ENCODE results near the gene MID1.

Gene MID1

DNA sequence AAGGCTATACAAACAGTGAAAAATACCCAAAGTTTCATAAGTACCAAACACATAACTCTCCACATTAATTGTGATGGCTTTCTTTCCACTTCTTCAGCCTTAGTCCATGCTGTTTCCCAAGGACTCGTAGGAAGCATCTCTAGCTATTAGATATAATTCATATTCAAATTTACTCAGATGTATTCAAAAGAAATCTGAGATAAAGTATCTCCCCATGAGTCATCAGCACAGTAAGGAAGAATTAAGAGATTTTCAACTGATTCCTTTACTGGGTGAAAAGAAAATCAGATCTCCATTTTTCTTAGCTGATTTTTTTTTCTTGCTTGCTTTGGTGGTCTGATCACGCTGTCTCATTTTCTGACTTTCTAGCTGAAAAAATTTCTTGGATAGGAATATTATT is 71.7 kb downstream of the MID1 start:
- TF ChIP-seq, protein P1, sequence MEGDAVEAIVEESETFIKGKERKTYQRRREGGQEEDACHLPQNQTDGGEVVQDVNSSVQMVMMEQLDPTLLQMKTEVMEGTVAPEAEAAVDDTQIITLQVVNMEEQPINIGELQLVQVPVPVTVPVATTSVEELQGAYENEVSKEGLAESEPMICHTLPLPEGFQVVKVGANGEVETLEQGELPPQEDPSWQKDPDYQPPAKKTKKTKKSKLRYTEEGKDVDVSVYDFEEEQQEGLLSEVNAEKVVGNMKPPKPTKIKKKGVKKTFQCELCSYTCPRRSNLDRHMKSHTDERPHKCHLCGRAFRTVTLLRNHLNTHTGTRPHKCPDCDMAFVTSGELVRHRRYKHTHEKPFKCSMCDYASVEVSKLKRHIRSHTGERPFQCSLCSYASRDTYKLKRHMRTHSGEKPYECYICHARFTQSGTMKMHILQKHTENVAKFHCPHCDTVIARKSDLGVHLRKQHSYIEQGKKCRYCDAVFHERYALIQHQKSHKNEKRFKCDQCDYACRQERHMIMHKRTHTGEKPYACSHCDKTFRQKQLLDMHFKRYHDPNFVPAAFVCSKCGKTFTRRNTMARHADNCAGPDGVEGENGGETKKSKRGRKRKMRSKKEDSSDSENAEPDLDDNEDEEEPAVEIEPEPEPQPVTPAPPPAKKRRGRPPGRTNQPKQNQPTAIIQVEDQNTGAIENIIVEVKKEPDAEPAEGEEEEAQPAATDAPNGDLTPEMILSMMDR (IDR thresholded peaks at IDR 0.05; ENCODE audit: low read depth, low read length) = no peak
- no peak for TF ChIP-seq EZH2phosphoT487 (IDR thresholded peaks at IDR 0.05; ENCODE audit: low read depth)
- H3K27ac ChIP-seq (ENCODE audit: low read length) = no peak overlapping the region
- no peak overlapping the region for H3K9ac ChIP-seq (ENCODE audit: low read length)
- H3K36me3 ChIP-seq (replicated peaks; ENCODE audit: low read depth, low read length) = no peaks in the 10 kb centered on the region
- H3K4me2 ChIP-seq (ENCODE audit: low read length) = no peak overlapping the region
- H3K4me1 ChIP-seq (ENCODE audit: low read length) = no peaks in the 10 kb centered on the region
- no peak overlapping the region for H2AFZ ChIP-seq (ENCODE audit: low read depth, low read length)
- no peaks in the 10 kb centered on the region for H4K20me1 ChIP-seq (ENCODE audit: insufficient read depth, low read length)
- no peaks in the 10 kb centered on the region for H3K27me3 ChIP-seq (ENCODE audit: low read depth, low read length)
- no peaks in the 10 kb centered on the region for H3K9me3 ChIP-seq (ENCODE audit: insufficient read depth, low read length)
- no peaks in the 10 kb centered on the region for H3K79me2 ChIP-seq (ENCODE audit: low read length)
- no peak overlapping the region for H3K4me3 ChIP-seq (ENCODE audit: low read length)

DNA sequence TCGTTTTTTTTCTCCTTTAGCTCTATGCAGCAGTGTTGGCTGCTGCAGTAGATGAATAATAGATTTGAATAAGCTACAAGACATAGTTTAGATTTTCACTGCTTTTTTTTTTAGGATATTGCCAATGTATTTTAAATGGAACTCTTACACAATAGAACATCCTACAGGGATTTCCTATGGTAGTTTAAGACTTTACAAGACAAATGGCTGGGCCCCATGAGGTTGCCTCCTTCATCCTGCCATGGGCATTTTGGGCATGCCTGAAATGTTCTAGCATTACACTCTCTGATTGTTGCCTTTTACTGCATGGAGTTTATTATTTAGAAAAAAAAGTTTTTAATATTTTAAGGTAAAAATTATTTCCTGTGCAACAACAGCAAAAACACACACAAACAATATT is 74.5 kb downstream of the MID1 start:
- Histone ChIP-seq H2AFZ (ENCODE audit: low read depth, low read length) (no peak overlapping the region), H4K20me1 (ENCODE audit: insufficient read depth, low read length) (no peaks in the 10 kb centered on the region), H3K4me3 (ENCODE audit: low read length) (no peak overlapping the region), H3K79me2 (ENCODE audit: low read length) (no peaks in the 10 kb centered on the region), H3K9me3 (ENCODE audit: insufficient read depth, low read length) (no peaks in the 10 kb centered on the region), H3K9ac (ENCODE audit: low read length) (no peak overlapping the region), H3K4me1 (ENCODE audit: low read length) (no peaks in the 10 kb centered on the region), H3K27ac (ENCODE audit: low read length) (no peak overlapping the region), H3K36me3 (replicated peaks; ENCODE audit: low read depth, low read length) (no peaks in the 10 kb centered on the region), H3K4me2 (ENCODE audit: low read length) (no peak overlapping the region), H3K27me3 (ENCODE audit: low read depth, low read length) (no peaks in the 10 kb centered on the region)
- no peak for TF ChIP-seq EZH2phosphoT487 (IDR thresholded peaks at IDR 0.05; ENCODE audit: low read depth)
- TF ChIP-seq, protein P1 (IDR thresholded peaks at IDR 0.05; ENCODE audit: low read depth, low read length) = no peak

DNA sequence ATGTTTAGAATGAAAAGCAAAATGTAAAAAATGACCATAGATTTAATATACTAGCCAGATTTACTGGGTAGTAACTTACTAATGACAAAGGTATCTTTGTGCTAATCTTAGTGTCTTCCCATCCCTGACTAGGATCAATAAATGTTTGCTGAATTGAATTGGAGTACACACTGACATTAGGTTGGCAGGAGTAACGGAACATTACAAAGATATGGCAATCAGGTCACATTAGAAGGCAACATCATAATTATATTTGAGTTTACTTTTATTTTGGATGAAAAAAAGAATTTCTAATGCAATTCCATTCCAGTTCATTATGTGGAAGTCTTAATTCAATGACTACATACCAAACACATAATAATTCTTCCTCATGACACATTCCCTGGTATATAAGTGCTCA is 77.8 kb downstream of the MID1 start:
- Histone ChIP-seq H2AFZ (ENCODE audit: low read depth, low read length) (no peak overlapping the region), H3K9ac (ENCODE audit: low read length) (no peak overlapping the region), H3K27me3 (ENCODE audit: low read depth, low read length) (no peaks in the 10 kb centered on the region), H3K4me1 (ENCODE audit: low read length) (no peaks in the 10 kb centered on the region), H4K20me1 (ENCODE audit: insufficient read depth, low read length) (no peaks in the 10 kb centered on the region), H3K4me3 (ENCODE audit: low read length) (no peak overlapping the region), H3K4me2 (ENCODE audit: low read length) (no peak overlapping the region), H3K9me3 (ENCODE audit: insufficient read depth, low read length) (no peaks in the 10 kb centered on the region), H3K27ac (ENCODE audit: low read length) (no peak overlapping the region), H3K36me3 (replicated peaks; ENCODE audit: low read depth, low read length) (no peaks in the 10 kb centered on the region), H3K79me2 (ENCODE audit: low read length) (no peaks in the 10 kb centered on the region)
- TF ChIP-seq, protein P1 (IDR thresholded peaks at IDR 0.05; ENCODE audit: low read depth, low read length) = no peak
- TF ChIP-seq EZH2phosphoT487 (IDR thresholded peaks at IDR 0.05; ENCODE audit: low read depth) = no peak

DNA sequence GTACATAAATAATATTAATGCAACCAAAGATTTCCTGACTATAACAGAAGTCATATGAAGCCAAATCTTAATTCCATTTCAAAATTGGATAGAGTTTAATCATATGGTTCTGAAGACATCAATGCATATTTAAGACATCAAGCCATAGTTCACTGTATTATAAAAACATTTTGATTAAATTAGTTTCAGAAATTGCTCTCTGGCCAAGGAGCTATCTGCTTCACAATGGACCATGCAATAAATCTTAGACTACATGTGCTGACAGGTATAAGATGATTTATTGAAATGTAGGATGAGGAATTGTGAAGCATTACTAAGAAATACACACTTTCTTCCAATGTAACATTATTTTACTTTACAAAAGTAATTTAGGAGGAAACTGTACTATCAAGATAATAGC is 81.6 kb downstream of the MID1 start:
- no peaks in the 10 kb centered on the region for H3K9me3 ChIP-seq (ENCODE audit: insufficient read depth, low read length)
- H3K4me2 ChIP-seq (ENCODE audit: low read length) = no peak overlapping the region
- H3K4me1 ChIP-seq (ENCODE audit: low read length) = no peaks in the 10 kb centered on the region
- H2AFZ ChIP-seq (ENCODE audit: low read depth, low read length) = no peak overlapping the region
- no peak overlapping the region for H3K27ac ChIP-seq (ENCODE audit: low read length)
- H3K36me3 ChIP-seq (replicated peaks; ENCODE audit: low read depth, low read length) = no peaks in the 10 kb centered on the region
- TF ChIP-seq, protein P1 (IDR thresholded peaks at IDR 0.05; ENCODE audit: low read depth, low read length) = no peak
- no peak for TF ChIP-seq EZH2phosphoT487 (IDR thresholded peaks at IDR 0.05; ENCODE audit: low read depth)
- no peak overlapping the region for H3K9ac ChIP-seq (ENCODE audit: low read length)
- no peak overlapping the region for H3K4me3 ChIP-seq (ENCODE audit: low read length)
- H4K20me1 ChIP-seq (ENCODE audit: insufficient read depth, low read length) = no peaks in the 10 kb centered on the region
- no peaks in the 10 kb centered on the region for H3K79me2 ChIP-seq (ENCODE audit: low read length)
- no peaks in the 10 kb centered on the region for H3K27me3 ChIP-seq (ENCODE audit: low read depth, low read length)
